Measurements from ENCODE around the gene SMOC1. TPM values are rescaled to one million over a fixed set of nuclear protein-coding genes. Genes with fewer than 3 reads are reported as not detected.

SMOC1 gene
- total and polyA plus RNA-seq, 2 of the 8 experiments (the other 6 are each of a cell fraction or from before 2014, with no cell fraction given), result 1.6 to 2.4 TPM

DNA sequence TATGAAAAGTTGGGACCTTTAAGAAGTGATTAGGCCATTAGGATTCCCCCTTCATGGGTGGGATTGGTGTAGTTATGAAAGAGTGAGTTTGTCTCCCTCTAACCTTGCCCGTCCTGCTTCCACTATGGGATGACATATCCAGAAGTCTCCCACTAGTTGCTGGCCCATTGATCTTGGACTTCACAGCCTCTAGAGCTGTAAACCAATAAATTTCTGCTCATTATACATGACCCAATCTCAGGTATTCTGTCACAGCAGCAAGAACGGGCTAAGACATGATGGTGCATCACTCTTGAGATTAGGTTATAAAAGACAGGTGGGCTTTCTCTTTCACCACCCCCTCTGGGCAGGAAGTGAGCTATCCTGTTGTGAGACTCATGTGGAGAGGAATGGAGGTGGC lies 8.6 kb upstream of the SMOC1 start (continued):
- TF ChIP-seq, protein P1, sequence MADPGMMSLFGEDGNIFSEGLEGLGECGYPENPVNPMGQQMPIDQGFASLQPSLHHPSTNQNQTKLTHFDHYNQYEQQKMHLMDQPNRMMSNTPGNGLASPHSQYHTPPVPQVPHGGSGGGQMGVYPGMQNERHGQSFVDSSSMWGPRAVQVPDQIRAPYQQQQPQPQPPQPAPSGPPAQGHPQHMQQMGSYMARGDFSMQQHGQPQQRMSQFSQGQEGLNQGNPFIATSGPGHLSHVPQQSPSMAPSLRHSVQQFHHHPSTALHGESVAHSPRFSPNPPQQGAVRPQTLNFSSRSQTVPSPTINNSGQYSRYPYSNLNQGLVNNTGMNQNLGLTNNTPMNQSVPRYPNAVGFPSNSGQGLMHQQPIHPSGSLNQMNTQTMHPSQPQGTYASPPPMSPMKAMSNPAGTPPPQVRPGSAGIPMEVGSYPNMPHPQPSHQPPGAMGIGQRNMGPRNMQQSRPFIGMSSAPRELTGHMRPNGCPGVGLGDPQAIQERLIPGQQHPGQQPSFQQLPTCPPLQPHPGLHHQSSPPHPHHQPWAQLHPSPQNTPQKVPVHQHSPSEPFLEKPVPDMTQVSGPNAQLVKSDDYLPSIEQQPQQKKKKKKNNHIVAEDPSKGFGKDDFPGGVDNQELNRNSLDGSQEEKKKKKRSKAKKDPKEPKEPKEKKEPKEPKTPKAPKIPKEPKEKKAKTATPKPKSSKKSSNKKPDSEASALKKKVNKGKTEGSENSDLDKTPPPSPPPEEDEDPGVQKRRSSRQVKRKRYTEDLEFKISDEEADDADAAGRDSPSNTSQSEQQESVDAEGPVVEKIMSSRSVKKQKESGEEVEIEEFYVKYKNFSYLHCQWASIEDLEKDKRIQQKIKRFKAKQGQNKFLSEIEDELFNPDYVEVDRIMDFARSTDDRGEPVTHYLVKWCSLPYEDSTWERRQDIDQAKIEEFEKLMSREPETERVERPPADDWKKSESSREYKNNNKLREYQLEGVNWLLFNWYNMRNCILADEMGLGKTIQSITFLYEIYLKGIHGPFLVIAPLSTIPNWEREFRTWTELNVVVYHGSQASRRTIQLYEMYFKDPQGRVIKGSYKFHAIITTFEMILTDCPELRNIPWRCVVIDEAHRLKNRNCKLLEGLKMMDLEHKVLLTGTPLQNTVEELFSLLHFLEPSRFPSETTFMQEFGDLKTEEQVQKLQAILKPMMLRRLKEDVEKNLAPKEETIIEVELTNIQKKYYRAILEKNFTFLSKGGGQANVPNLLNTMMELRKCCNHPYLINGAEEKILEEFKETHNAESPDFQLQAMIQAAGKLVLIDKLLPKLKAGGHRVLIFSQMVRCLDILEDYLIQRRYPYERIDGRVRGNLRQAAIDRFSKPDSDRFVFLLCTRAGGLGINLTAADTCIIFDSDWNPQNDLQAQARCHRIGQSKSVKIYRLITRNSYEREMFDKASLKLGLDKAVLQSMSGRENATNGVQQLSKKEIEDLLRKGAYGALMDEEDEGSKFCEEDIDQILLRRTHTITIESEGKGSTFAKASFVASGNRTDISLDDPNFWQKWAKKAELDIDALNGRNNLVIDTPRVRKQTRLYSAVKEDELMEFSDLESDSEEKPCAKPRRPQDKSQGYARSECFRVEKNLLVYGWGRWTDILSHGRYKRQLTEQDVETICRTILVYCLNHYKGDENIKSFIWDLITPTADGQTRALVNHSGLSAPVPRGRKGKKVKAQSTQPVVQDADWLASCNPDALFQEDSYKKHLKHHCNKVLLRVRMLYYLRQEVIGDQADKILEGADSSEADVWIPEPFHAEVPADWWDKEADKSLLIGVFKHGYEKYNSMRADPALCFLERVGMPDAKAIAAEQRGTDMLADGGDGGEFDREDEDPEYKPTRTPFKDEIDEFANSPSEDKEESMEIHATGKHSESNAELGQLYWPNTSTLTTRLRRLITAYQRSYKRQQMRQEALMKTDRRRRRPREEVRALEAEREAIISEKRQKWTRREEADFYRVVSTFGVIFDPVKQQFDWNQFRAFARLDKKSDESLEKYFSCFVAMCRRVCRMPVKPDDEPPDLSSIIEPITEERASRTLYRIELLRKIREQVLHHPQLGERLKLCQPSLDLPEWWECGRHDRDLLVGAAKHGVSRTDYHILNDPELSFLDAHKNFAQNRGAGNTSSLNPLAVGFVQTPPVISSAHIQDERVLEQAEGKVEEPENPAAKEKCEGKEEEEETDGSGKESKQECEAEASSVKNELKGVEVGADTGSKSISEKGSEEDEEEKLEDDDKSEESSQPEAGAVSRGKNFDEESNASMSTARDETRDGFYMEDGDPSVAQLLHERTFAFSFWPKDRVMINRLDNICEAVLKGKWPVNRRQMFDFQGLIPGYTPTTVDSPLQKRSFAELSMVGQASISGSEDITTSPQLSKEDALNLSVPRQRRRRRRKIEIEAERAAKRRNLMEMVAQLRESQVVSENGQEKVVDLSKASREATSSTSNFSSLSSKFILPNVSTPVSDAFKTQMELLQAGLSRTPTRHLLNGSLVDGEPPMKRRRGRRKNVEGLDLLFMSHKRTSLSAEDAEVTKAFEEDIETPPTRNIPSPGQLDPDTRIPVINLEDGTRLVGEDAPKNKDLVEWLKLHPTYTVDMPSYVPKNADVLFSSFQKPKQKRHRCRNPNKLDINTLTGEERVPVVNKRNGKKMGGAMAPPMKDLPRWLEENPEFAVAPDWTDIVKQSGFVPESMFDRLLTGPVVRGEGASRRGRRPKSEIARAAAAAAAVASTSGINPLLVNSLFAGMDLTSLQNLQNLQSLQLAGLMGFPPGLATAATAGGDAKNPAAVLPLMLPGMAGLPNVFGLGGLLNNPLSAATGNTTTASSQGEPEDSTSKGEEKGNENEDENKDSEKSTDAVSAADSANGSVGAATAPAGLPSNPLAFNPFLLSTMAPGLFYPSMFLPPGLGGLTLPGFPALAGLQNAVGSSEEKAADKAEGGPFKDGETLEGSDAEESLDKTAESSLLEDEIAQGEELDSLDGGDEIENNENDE (IDR thresholded peaks at IDR 0.05; ENCODE audit: insufficient replicate concordance, low read length), result no peak
- TF ChIP-seq CHD2 (IDR thresholded peaks at IDR 0.05; ENCODE audit: low read length) (no peak), JUN (IDR thresholded peaks at IDR 0.05; ENCODE audit: low read depth, low read length) (no peak), SIN3A (conservative IDR thresholded peaks at IDR 0.05 in 1 of 2, IDR thresholded peaks at IDR 0.05 in 1 of 2; ENCODE audit: low read depth in 1 of 2, low read length in 2 of 2) (no peak), BCL11A (IDR thresholded peaks at IDR 0.05; ENCODE audit: low read depth in 2 of 2, low read length in 2 of 2) (no peak), BRCA1 (IDR thresholded peaks at IDR 0.05; ENCODE audit: low read depth, low read length) (no peak), GTF2F1 (IDR thresholded peaks at IDR 0.05; ENCODE audit: borderline replicate concordance, low read depth, low read length) (no peak)

All from H1 (cell line).